GM12878 (cell line): Measurements from ENCODE around the gene TSPO2.

Experiments
- CTCF ChIP-seq, 3 experiments: IDR thresholded peaks in 2 of 3; conservative IDR thresholded peaks in 1 of 3; 2 replicates each; pipeline ENCODE4 v1.5.1; 2011; ENCODE audit warnings: low read depth in 3 of 3, low read length in 3 of 3, mild to moderate bottlenecking in 3 of 3, control low read depth in 2 of 3, moderate library complexity in 2 of 3, inconsistent platforms in 1 of 3, mixed read lengths in 1 of 3; ENCODE audit not compliant: control insufficient read depth in 2 of 3, insufficient read depth in 1 of 3; ENCODE audit errors: extremely low read depth in 1 of 3
- EZH2 ChIP-seq: IDR thresholded peaks from 2 replicates; pipeline ENCODE4 v1.6.1; 2012; ENCODE audit warnings: low read depth, mild to moderate bottlenecking, control low read depth, inconsistent platforms, low read length, borderline replicate concordance; ENCODE audit not compliant: control insufficient read depth
- HDAC6 ChIP-seq: fragments of 200-600 bp; sonication (generic); IDR thresholded peaks from one replicate; pipeline ENCODE4 v1.8.0; 2017; ENCODE audit warnings: antibody characterized with exemption; ENCODE audit not compliant: unreplicated experiment
- KDM1A ChIP-seq: fragments of 200-600 bp; sonication (generic); IDR thresholded peaks from 2 replicates; pipeline ENCODE4 v1.6.1; 2016; ENCODE audit warnings: borderline replicate concordance
- MXI1 ChIP-seq: fragments of 150-350 bp; IDR thresholded peaks from 2 replicates; pipeline ENCODE4 v1.6.1; 2011; ENCODE audit warnings: low read depth, mild to moderate bottlenecking, inconsistent platforms, low read length, improper control_type of control experiment
- NR2F1 ChIP-seq: fragments of 450-650 bp; conservative IDR thresholded peaks from 2 replicates; pipeline ENCODE4 v1.6.1; 2017; ENCODE audit warnings: mild to moderate bottlenecking
- POLR2A ChIP-seq: IDR thresholded peaks from 2 replicates; pipeline ENCODE4 v1.6.1; 2011; ENCODE audit warnings: low read depth, mild to moderate bottlenecking, low read length
- POLR2AphosphoS2 ChIP-seq: IDR thresholded peaks from 2 replicates; pipeline ENCODE4 v1.6.1; 2011; ENCODE audit warnings: low read depth, mild to moderate bottlenecking, low read length, improper control_type of control experiment, moderate library complexity
- SMARCA5 ChIP-seq: fragments of 450-650 bp; IDR thresholded peaks from 2 replicates; pipeline ENCODE4 v1.6.1; 2017; ENCODE audit warnings: mild to moderate bottlenecking
- SPI1 ChIP-seq: IDR thresholded peaks from 2 replicates; pipeline ENCODE4 v1.6.1; 2011; ENCODE audit warnings: low read depth, mild to moderate bottlenecking, low read length, moderate library complexity, borderline replicate concordance; ENCODE audit not compliant: insufficient read depth
- ZBTB40 ChIP-seq: fragments of 450-650 bp; IDR thresholded peaks from 2 replicates; pipeline ENCODE4 v1.6.1; 2016; ENCODE audit warnings: mild to moderate bottlenecking, moderate library complexity, borderline replicate concordance

GRCh38 chr6:41090841-41091761 lies 48.8 kb downstream of the TSPO2 start:
- TF ChIP-seq SMARCA5 (no peak), CTCF (IDR thresholded peaks at IDR 0.05 in 2 of 3, conservative IDR thresholded peaks at IDR 0.05 in 1 of 3; ENCODE audit: control insufficient read depth in 2 of 3, extremely low read depth in 1 of 3, insufficient read depth in 1 of 3, low read depth in 3 of 3, low read length in 3 of 3) (no peak), MXI1 (no peak), EZH2 (no peak), NR2F1 (no peak), HDAC6 (no peak), KDM1A (no peak), POLR2AphosphoS2 (no peak), POLR2A (no peak), ZBTB40 (no peak), SPI1 (no peak)
